ENCODE results near the gene ATP1B3. TPM values are rescaled to one million over a fixed set of nuclear protein-coding genes. Genes with fewer than 3 reads are reported as not detected.
A peak's percentile ranks its signal among the peaks of the same experiment; 100 is the strongest.

ATP1B3 gene
- total RNA-seq, 2 experiments from 2014 or later: 22.2 to 22.5 TPM

- intact Hi-C loops (cut with DNase I, micrococcal nuclease): no loop called here
- Histone ChIP-seq H3K27ac (ENCODE audit: low read depth in 1 of 2, low read length in 2 of 2) (no peak overlapping the region), H3K36me3 (ENCODE audit: insufficient read depth, low read length) (no peaks in the 10 kb centered on the region), H3K27me3 (ENCODE audit: control insufficient read depth in 1 of 2, insufficient read depth in 2 of 2, low read length in 2 of 2) (no peaks in the 10 kb centered on the region), H3K4me1 (ENCODE audit: insufficient read depth, low read length) (no peaks in the 10 kb centered on the region), H3K9me3 (ENCODE audit: control insufficient read depth in 1 of 2, insufficient read depth in 1 of 2, low read length in 2 of 2) (no peaks in the 10 kb centered on the region), H3K4me3 (ENCODE audit: low read length) (no peak overlapping the region)
- peaks cover 11% of the 10 kb centered on the region for H3K4me1 Mint-ChIP-seq (ENCODE audit: low read depth)
- POLR2A ChIA-PET: no interaction called here
- H3K27ac Mint-ChIP-seq: no peak overlapping the region
- CTCF ChIA-PET: no interaction called here
- ATAC-seq (ENCODE audit: poor library complexity) (no peak), DNase-seq (no peak)
- TF ChIP-seq CTCF (IDR thresholded peaks at IDR 0.05): no peak
- no peak overlapping the region for H3K4me3 Mint-ChIP-seq
- H3K36me3 Mint-ChIP-seq (ENCODE audit: low read depth): no peaks in the 10 kb centered on the region
- H3K9me3 Mint-ChIP-seq: no peaks in the 10 kb centered on the region
- no peaks in the 10 kb centered on the region for H3K27me3 Mint-ChIP-seq
Observed at GRCh38 chr3:141865101-141865500, 11.3 kb upstream of the ATP1B3 start.

GRCh38 chr3:141870091-141870687, 6.3 kb upstream of the ATP1B3 start:
- Histone ChIP-seq H3K4me1 (ENCODE audit: insufficient read depth, low read length) (no peaks in the 10 kb centered on the region), H3K36me3 (ENCODE audit: insufficient read depth, low read length) (no peaks in the 10 kb centered on the region), H3K4me3 (ENCODE audit: low read length) (no peak overlapping the region), H3K9me3 (ENCODE audit: control insufficient read depth in 1 of 2, insufficient read depth in 1 of 2, low read length in 2 of 2) (no peaks in the 10 kb centered on the region), H3K27me3 (ENCODE audit: control insufficient read depth in 1 of 2, insufficient read depth in 2 of 2, low read length in 2 of 2) (no peaks in the 10 kb centered on the region), H3K27ac (ENCODE audit: low read depth in 1 of 2, low read length in 2 of 2) (no peak overlapping the region)
- no peak overlapping the region for H3K4me3 Mint-ChIP-seq
- no peaks in the 10 kb centered on the region for H3K9me3 Mint-ChIP-seq
- no peak for DNase-seq
- H3K4me1 Mint-ChIP-seq (ENCODE audit: low read depth): peaks cover 2% of the 10 kb centered on the region
- intact Hi-C loops (cut with DNase I, micrococcal nuclease): loop anchor here in 1 of 2 experiments (10.0 kb wide), 3 partner anchors 275 to 385 kb away; partner anchors contain the start of genes GK5, RASA2 and TFDP2
- ATAC-seq (ENCODE audit: poor library complexity): no peak
- TF ChIP-seq CTCF (IDR thresholded peaks at IDR 0.05): no peak
- no peak overlapping the region for H3K27ac Mint-ChIP-seq
- CTCF ChIA-PET: no interaction called here
- no peaks in the 10 kb centered on the region for H3K36me3 Mint-ChIP-seq (ENCODE audit: low read depth)
- H3K27me3 Mint-ChIP-seq: no peaks in the 10 kb centered on the region
- POLR2A ChIA-PET: no interaction called here

- ChIA-PET POLR2A (interaction anchor here (0.5 to 4.3 kb wide), 17 partner anchors 28 to 933 kb away, joined by 3 to 104 read pairs (median 4); partner anchors contain the start of genes PXYLP1, RNF7 and TFDP2), CTCF (interaction anchor here (0.6 to 2.6 kb wide), 15 partner anchors 8 to 415 kb away, joined by 3 to 38 read pairs (median 4); partner anchors contain the start of gene RNF7)
- Histone ChIP-seq H3K27me3 (ENCODE audit: control insufficient read depth in 1 of 2, insufficient read depth in 2 of 2, low read length in 2 of 2) (no peaks in the 10 kb centered on the region), H3K36me3 (ENCODE audit: insufficient read depth, low read length) (no peaks in the 10 kb centered on the region), H3K4me1 (ENCODE audit: insufficient read depth, low read length) (peaks cover 11% of the 10 kb centered on the region), H3K4me3 (ENCODE audit: low read length) (peak overlapping the region; percentile 83), H3K27ac (ENCODE audit: low read depth in 1 of 2, low read length in 2 of 2) (peak overlapping the region; percentile 90 to 98), H3K9me3 (ENCODE audit: control insufficient read depth in 1 of 2, insufficient read depth in 1 of 2, low read length in 2 of 2) (no peaks in the 10 kb centered on the region)
- Mint-ChIP-seq H3K27me3 (no peaks in the 10 kb centered on the region), H3K4me3 (peak overlapping the region; percentile 92), H3K27ac (peak overlapping the region; percentile 93), H3K9me3 (no peaks in the 10 kb centered on the region), H3K4me1 (ENCODE audit: low read depth) (peaks cover 29% of the 10 kb centered on the region), H3K36me3 (ENCODE audit: low read depth) (peaks cover 10% of the 10 kb centered on the region)
- DNase-seq: peak; percentile 71 to 91 (median 78)
- TF ChIP-seq CTCF (IDR thresholded peaks at IDR 0.05): peak; percentile 90
- ATAC-seq (ENCODE audit: poor library complexity): peak; percentile 65
- intact Hi-C loops (cut with DNase I, micrococcal nuclease): loop anchor here (1.0 to 10.0 kb wide), 10 partner anchors 37 to 572 kb away; partner anchors contain the start of genes GK5 (in 1 of the 2), RASA2 (in 1 of the 2), RNF7 (in 1 of the 2) and TFDP2 (in 1 of the 2)
Observed at GRCh38 chr3:141875374-141875892, 1.0 kb upstream of the ATP1B3 start.
